H9 (cell line): ENCODE measurements around the gene LHFPL2. TPM values are rescaled to one million over a fixed set of nuclear protein-coding genes. Genes with fewer than 3 reads are reported as not detected.

Experiments
- DNase-seq: peaks from one replicate; pipeline ENCODE4 v3.0.0-alpha.2; 2017
- H2AFZ ChIP-seq: one replicate; pipeline ENCODE4 v1.6.1; 2013; ENCODE audit warnings: mild to moderate bottlenecking, low read length, control low read depth, moderate library complexity
- H2AK5ac ChIP-seq: 2 replicates; pipeline ENCODE4 v1.6.1; 2013; ENCODE audit warnings: low read length, control low read depth, mixed read lengths; ENCODE audit not compliant: insufficient read length
- H2BK120ac ChIP-seq: one replicate; pipeline ENCODE4 v1.6.1; 2013; ENCODE audit warnings: low read depth, mild to moderate bottlenecking, low read length, control low read depth, inconsistent platforms; ENCODE audit not compliant: poor library complexity, severe bottlenecking
- H2BK12ac ChIP-seq: 2 replicates; pipeline ENCODE4 v1.6.1; 2013; ENCODE audit warnings: low read length, control low read depth, mixed read lengths, low read depth; ENCODE audit not compliant: insufficient read length
- H2BK15ac ChIP-seq: 2 replicates; pipeline ENCODE4 v1.6.1; 2013; ENCODE audit warnings: low read depth, low read length, control low read depth
- H2BK20ac ChIP-seq: one replicate; pipeline ENCODE4 v1.6.1; 2013; ENCODE audit warnings: low read depth, mild to moderate bottlenecking, low read length, control low read depth, inconsistent platforms; ENCODE audit not compliant: poor library complexity, severe bottlenecking
- H2BK5ac ChIP-seq: 2 replicates; pipeline ENCODE4 v1.6.1; 2013; ENCODE audit warnings: low read length, control low read depth, mixed read lengths; ENCODE audit not compliant: insufficient read length
- H3K14ac ChIP-seq: 2 replicates; pipeline ENCODE4 v1.6.1; 2013; ENCODE audit warnings: low read length, control low read depth; ENCODE audit not compliant: insufficient read depth
- H3K18ac ChIP-seq: 2 replicates; pipeline ENCODE4 v1.6.1; 2013; ENCODE audit warnings: low read depth, mild to moderate bottlenecking, mixed read lengths, low read length, control low read depth; ENCODE audit not compliant: insufficient read length
- H3K23ac ChIP-seq: 2 replicates; pipeline ENCODE4 v1.6.1; 2013; ENCODE audit warnings: low read length, control low read depth, mixed read lengths, low read depth; ENCODE audit not compliant: insufficient read length
- H3K23me2 ChIP-seq: 2 replicates; pipeline ENCODE4 v1.6.1; 2013; ENCODE audit warnings: low read depth, mild to moderate bottlenecking, mixed read lengths, low read length, control low read depth; ENCODE audit not compliant: insufficient read length, poor library complexity, severe bottlenecking
- H3K27ac ChIP-seq: 2 replicates; pipeline ENCODE4 v1.5.1; 2013; ENCODE audit warnings: low read length, control low read depth, mixed read lengths, low read depth; ENCODE audit not compliant: insufficient read length
- H3K27me3 ChIP-seq: 2 replicates; pipeline ENCODE4 v1.6.1; 2013; ENCODE audit warnings: low read length, control low read depth, inconsistent platforms; ENCODE audit not compliant: insufficient read depth
- H3K4ac ChIP-seq: 2 replicates; pipeline ENCODE4 v1.6.1; 2013; ENCODE audit warnings: low read depth, mild to moderate bottlenecking, control low read depth, inconsistent platforms, low read length, moderate library complexity
- H3K4me1 ChIP-seq: 2 replicates; pipeline ENCODE4 v1.6.1; 2013; ENCODE audit warnings: low read length, control low read depth, inconsistent platforms; ENCODE audit not compliant: insufficient read depth
- H3K4me2 ChIP-seq: 2 replicates; pipeline ENCODE4 v1.6.1; 2013; ENCODE audit warnings: low read length, control low read depth, mixed read lengths; ENCODE audit not compliant: insufficient read length, insufficient read depth
- H3K56ac ChIP-seq: 2 replicates; pipeline ENCODE4 v1.6.1; 2013; ENCODE audit warnings: low read depth, mild to moderate bottlenecking, mixed read lengths, low read length, control low read depth; ENCODE audit not compliant: insufficient read length
- H3K79me1 ChIP-seq: 2 replicates; pipeline ENCODE4 v1.6.1; 2013; ENCODE audit warnings: low read depth, mild to moderate bottlenecking, moderate library complexity, low read length, control low read depth, inconsistent platforms; ENCODE audit not compliant: insufficient read depth, poor library complexity, severe bottlenecking
- H3K79me2 ChIP-seq: 2 replicates; pipeline ENCODE4 v1.6.1; 2013; ENCODE audit warnings: low read length, control low read depth, inconsistent platforms; ENCODE audit not compliant: insufficient read depth
- H3K9ac ChIP-seq: 2 replicates; pipeline ENCODE4 v1.6.1; 2013; ENCODE audit warnings: low read length, control low read depth, mixed read lengths; ENCODE audit not compliant: insufficient read length; ENCODE audit errors: extremely low read depth
- H3K9me3 ChIP-seq: one replicate; pipeline ENCODE4 v1.6.1; 2013; ENCODE audit warnings: low read depth, low read length, inconsistent platforms; ENCODE audit not compliant: control insufficient read depth
- H3T11ph ChIP-seq: one replicate; pipeline ENCODE4 v1.6.1; 2013; ENCODE audit warnings: mild to moderate bottlenecking, low read length, control low read depth, inconsistent platforms
- H4K20me1 ChIP-seq: one replicate; pipeline ENCODE4 v1.6.1; 2013; ENCODE audit not compliant: control insufficient read depth, insufficient read length, insufficient read depth
- H4K5ac ChIP-seq: 2 replicates; pipeline ENCODE4 v1.6.1; 2013; ENCODE audit warnings: low read depth, mild to moderate bottlenecking, mixed read lengths, low read length, control low read depth; ENCODE audit not compliant: insufficient read length
- H4K8ac ChIP-seq: replicated peaks from 2 replicates; pipeline ENCODE4 v1.6.1; 2013; ENCODE audit warnings: low read length, control low read depth, mixed read lengths, low read depth; ENCODE audit not compliant: insufficient read length
- H4K91ac ChIP-seq: 2 replicates; pipeline ENCODE4 v1.6.1; 2013; ENCODE audit warnings: low read depth, mild to moderate bottlenecking, moderate library complexity, mixed read lengths, low read length, control low read depth; ENCODE audit not compliant: insufficient read length
- H3K27ac Mint-ChIP-seq, 3 experiments: 2 replicates in 2 of 3; 3 replicates in 1 of 3; pipeline ENCODE4 v1.8.0; 2020 to 2021; ENCODE audit warnings: mixed read lengths in 3 of 3, mild to moderate bottlenecking in 1 of 3, moderate library complexity in 1 of 3
- H3K27me3 Mint-ChIP-seq: 2 replicates; pipeline ENCODE4 v1.8.0; 2021; ENCODE audit warnings: low read depth, mild to moderate bottlenecking, moderate library complexity, mixed read lengths
- H3K36me3 Mint-ChIP-seq, 3 experiments: 2 replicates in 2 of 3; 3 replicates in 1 of 3; pipeline ENCODE4 v1.8.0; 2020 to 2021; ENCODE audit warnings: low read depth in 3 of 3, mixed read lengths in 3 of 3; ENCODE audit not compliant: insufficient read depth in 1 of 3
- H3K4me1 Mint-ChIP-seq, 2 experiments: 2 replicates each; pipeline ENCODE4 v1.8.0; 2020; ENCODE audit warnings: mixed read lengths in 2 of 2
- H3K4me3 Mint-ChIP-seq, 2 experiments: 2 replicates in 1 of 2; 3 replicates in 1 of 2; pipeline ENCODE4 v1.8.0; 2020 to 2021; ENCODE audit warnings: mild to moderate bottlenecking in 2 of 2, mixed read lengths in 2 of 2, moderate library complexity in 1 of 2
- H3K9me3 Mint-ChIP-seq, 2 experiments: 2 replicates in 1 of 2; 3 replicates in 1 of 2; pipeline ENCODE4 v1.8.0; 2020; ENCODE audit warnings: mild to moderate bottlenecking in 2 of 2, mixed read lengths in 2 of 2, moderate library complexity in 1 of 2
- CTCF ChIP-seq: fragments of 200-600 bp; sonication (generic); conservative IDR thresholded peaks from 3 replicates; pipeline ENCODE4 v1.8.0; 2021; ENCODE audit warnings: antibody characterized with exemption, mild to moderate bottlenecking
- whole genome bisulfite sequencing: extraction: QIAGEN DNeasy Blood & Tissue Kit; methylation state at CpG from one replicate; pipeline ENCODE4 v1.1.7; 2013; ENCODE audit warnings: missing lambda C conversion rate, low lambda C conversion rate, mixed read lengths; ENCODE audit not compliant: insufficient read length; ENCODE audit errors: extremely low coverage; 5-methylcytosine and 5-hydroxymethylcytosine counted together
- total RNA-seq: library from RNA; stranded (reverse); gene quantifications from 2 replicates; pipeline ENCODE4 v1.2.1, GENCODE V29; 2021

The LHFPL2 gene
- total RNA-seq, 1 experiment from 2014 or later = 26.3 TPM

DNA sequence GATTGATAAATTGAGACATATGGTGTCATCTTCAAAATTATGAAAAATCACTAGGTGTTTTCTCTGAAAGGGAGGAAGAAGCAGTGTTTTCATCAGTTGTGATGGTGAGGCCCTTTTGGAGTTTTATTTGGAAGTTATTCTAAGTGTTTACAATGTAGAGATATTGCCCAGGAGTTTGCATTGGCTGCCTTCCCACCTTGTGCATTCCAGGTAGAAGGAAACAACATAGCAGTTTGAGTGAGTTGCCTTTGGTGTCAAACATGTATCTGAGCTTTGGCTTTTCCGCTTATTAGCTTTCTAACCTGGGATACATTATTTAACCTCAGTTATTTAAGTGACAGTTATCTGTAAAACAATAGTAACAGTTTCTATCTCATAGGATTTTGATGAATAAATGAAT, 165.6 kb downstream of the LHFPL2 start:
- Histone ChIP-seq H3K14ac (no peak overlapping the region), H3K4me2 (no peak overlapping the region), H3K23me2 (no peaks in the 10 kb centered on the region), H2BK12ac (no peak overlapping the region), H3K9ac (no peak overlapping the region), H2AK5ac (no peak overlapping the region), H3K79me1 (no peaks in the 10 kb centered on the region), H3K4ac (no peak overlapping the region), H2BK5ac (no peak overlapping the region), H3T11ph (no peak overlapping the region), H3K56ac (no peak overlapping the region), H3K4me1 (no peaks in the 10 kb centered on the region), H2BK15ac (no peak overlapping the region), H4K20me1 (no peaks in the 10 kb centered on the region), H4K8ac (no peak overlapping the region), H3K9me3 (no peaks in the 10 kb centered on the region), H3K27ac (no peak overlapping the region), H4K5ac (no peak overlapping the region), H2BK120ac (no peak overlapping the region), H3K23ac (no peak overlapping the region), H3K27me3 (no peaks in the 10 kb centered on the region), H2BK20ac (no peak overlapping the region), H2AFZ (no peak overlapping the region), H3K18ac (no peak overlapping the region), H4K91ac (no peak overlapping the region), H3K79me2 (no peaks in the 10 kb centered on the region)
- H3K36me3 Mint-ChIP-seq = peaks cover 8 to 19% (median 11%) of the 10 kb centered on the region in 3 experiments; a peak in 5 of 7 replicates
- H3K4me3 Mint-ChIP-seq = no peak overlapping the region
- WGBS = no CpG with 5 or more reads among the region's 1 CpG
- no peaks in the 10 kb centered on the region for H3K4me1 Mint-ChIP-seq
- DNase-seq = no peak
- H3K9me3 Mint-ChIP-seq = no peaks in the 10 kb centered on the region
- TF ChIP-seq CTCF = no peak
- no peaks in the 10 kb centered on the region for H3K27me3 Mint-ChIP-seq
- no peak overlapping the region for H3K27ac Mint-ChIP-seq
